ENCODE data around the gene KASH5.

GRCh38 chr19:49417088-49417487 lies 29.0 kb downstream of the KASH5 start:
- no peak for TF ChIP-seq POLR2A (IDR thresholded peaks at IDR 0.05)
- no peak for TF ChIP-seq CTCF (IDR thresholded peaks at IDR 0.05)

Measured in esophagus squamous epithelium (tissue), 4 donors.